ENCODE measurements around the gene COL4A2.

DNA sequence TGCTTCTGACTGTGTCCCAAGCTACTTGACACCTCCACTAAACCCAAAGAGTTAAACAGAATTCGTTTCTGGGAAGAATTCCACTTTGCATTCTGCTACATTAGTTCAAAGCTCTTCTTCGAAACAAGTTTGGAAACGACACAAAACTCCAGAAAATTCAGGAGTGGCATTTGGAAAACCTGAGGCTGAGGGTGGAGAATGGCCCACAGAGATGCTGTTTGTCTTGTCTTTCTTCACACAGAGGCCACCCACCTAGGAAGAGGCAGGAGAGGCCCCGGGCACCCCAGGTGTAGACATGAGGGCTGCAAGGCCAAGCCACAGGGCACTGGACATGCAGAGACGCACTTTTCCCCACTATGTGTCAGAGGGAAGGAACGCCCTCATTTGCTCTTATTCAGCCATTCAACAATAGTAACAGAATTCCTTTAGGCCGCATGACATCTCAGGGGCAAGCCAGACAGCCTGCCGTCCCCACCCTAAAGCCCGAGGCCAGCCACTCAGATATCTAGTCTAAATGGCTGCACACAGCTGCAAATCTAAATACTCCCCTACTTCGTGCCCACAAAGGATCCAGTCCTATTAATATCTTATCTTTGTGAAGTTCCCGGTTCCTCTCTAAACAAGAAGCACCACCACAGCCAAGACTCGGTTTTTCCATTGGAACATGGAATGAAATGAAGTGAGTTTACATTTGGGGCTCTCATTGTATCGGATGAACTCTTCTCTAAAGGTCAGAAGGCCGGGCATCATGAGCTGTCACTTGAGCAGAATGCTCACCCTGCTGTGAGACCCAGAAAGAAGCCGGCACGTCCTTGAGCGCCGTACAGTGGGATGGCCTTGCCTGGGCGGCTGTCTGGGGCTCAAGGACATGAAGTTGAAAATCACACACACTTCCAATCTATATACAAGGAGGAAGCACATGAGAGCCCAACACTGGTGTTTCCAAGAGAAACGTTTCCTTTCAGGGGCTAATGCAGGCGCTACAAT is 20.0 kb upstream of the COL4A2 start:
- no peak for TF ChIP-seq POLR2A (IDR thresholded peaks at IDR 0.05)
- TF ChIP-seq, protein P1, sequence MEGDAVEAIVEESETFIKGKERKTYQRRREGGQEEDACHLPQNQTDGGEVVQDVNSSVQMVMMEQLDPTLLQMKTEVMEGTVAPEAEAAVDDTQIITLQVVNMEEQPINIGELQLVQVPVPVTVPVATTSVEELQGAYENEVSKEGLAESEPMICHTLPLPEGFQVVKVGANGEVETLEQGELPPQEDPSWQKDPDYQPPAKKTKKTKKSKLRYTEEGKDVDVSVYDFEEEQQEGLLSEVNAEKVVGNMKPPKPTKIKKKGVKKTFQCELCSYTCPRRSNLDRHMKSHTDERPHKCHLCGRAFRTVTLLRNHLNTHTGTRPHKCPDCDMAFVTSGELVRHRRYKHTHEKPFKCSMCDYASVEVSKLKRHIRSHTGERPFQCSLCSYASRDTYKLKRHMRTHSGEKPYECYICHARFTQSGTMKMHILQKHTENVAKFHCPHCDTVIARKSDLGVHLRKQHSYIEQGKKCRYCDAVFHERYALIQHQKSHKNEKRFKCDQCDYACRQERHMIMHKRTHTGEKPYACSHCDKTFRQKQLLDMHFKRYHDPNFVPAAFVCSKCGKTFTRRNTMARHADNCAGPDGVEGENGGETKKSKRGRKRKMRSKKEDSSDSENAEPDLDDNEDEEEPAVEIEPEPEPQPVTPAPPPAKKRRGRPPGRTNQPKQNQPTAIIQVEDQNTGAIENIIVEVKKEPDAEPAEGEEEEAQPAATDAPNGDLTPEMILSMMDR (IDR thresholded peaks at IDR 0.05) = no peak
- no peak for TF ChIP-seq EP300 (IDR thresholded peaks at IDR 0.05)

Data from ovary (tissue), 3 donors.